Activated naive CD4-positive, alpha-beta T cell treated with anti-CD3 and anti-CD28 coated beads, Interleukin-2, amount 10 ng/mL, durations not matched to agents 7 days and 5 days (primary cell): ENCODE measurements around the gene HHATL.

ENCODE experiments used
- CTCF ChIA-PET: fragments of 350-600 bp; sonication (Branson Sonifier 250); formaldehyde crosslinking; loops from one replicate; lab custom pipeline; 2021; ENCODE audit warnings: antibody characterized with exemption; lab: Charles Lee
- DNase-seq: peaks from one replicate; pipeline ENCODE4 v3.0.0-alpha.2; 2020
- H3K27ac Mint-ChIP-seq: one replicate; pipeline ENCODE4 v1.8.0; 2021; ENCODE audit warnings: mild to moderate bottlenecking, moderate library complexity, mixed read lengths
- H3K27me3 Mint-ChIP-seq: one replicate; pipeline ENCODE4 v1.8.0; 2021; ENCODE audit warnings: mild to moderate bottlenecking, mixed read lengths
- H3K36me3 Mint-ChIP-seq: one replicate; pipeline ENCODE4 v1.8.0; 2021; ENCODE audit warnings: mixed read lengths
- H3K4me1 Mint-ChIP-seq: one replicate; pipeline ENCODE4 v1.8.0; 2021; ENCODE audit warnings: mixed read lengths
- H3K4me3 Mint-ChIP-seq: one replicate; pipeline ENCODE4 v1.8.0; 2021; ENCODE audit warnings: mild to moderate bottlenecking, moderate library complexity, mixed read lengths
- H3K9me3 Mint-ChIP-seq: one replicate; pipeline ENCODE4 v1.8.0; 2021; ENCODE audit warnings: mixed read lengths

HHATL gene

DNA sequence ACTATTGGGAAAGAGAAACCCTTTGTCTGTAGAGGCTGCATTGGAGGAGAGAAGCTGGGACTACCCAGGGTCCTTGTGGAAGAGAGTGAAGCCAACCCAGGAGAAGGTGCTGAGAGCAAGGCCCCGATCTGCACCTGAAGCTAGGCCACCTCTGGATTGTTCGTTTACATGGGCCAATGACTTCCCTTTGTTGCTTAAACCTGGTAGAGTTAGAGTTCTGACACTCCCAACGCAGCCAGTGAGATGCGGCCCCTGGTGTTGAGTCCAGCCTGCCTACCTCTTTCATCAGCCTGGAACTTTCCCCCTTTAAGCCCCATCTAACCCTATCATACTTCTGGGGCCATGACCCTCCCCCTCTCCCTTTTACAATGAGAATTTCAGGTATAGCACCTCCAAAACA, 39.7 kb upstream of the HHATL start:
- Mint-ChIP-seq H3K27me3 (peaks cover 14% of the 10 kb centered on the region), H3K27ac (no peak overlapping the region), H3K4me3 (no peak overlapping the region), H3K9me3 (no peaks in the 10 kb centered on the region), H3K36me3 (no peaks in the 10 kb centered on the region), H3K4me1 (peaks cover 25% of the 10 kb centered on the region)
- CTCF ChIA-PET: interaction anchor here (0.7 to 1.9 kb wide), 6 partner anchors 13 to 495 kb away, joined by 3 to 5 read pairs (median 4); partner anchors contain the start of gene SEC22C
- DNase-seq: no peak

DNA sequence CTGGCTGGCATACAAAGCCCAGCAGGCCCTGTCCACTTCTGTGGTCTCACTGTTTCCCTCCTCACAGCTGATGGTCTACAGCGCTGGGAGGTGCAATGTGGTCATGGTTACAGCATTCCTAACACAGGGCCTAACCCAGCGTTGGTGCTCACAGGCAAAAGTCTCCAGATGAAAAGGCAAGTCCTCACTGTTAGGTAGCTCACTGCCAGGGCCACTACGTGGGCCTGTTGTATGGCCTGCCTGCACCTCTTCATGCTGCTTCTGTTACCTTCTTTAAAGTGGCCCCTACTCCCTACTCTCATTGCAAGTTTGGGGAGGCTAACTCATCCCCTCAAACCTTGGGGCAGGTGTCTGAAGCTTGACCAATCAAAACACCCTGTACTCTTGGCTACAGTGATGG, 39.2 kb upstream of the HHATL start:
- Mint-ChIP-seq H3K27me3 (peaks cover 14% of the 10 kb centered on the region), H3K27ac (no peak overlapping the region), H3K36me3 (no peaks in the 10 kb centered on the region), H3K4me3 (no peak overlapping the region), H3K9me3 (no peaks in the 10 kb centered on the region), H3K4me1 (peaks cover 20% of the 10 kb centered on the region)
- CTCF ChIA-PET: interaction anchor here (0.7 to 1.9 kb wide), 5 partner anchors 14 to 495 kb away, joined by 3 to 5 read pairs (median 4); partner anchors contain the start of gene SEC22C
- no peak for DNase-seq

DNA sequence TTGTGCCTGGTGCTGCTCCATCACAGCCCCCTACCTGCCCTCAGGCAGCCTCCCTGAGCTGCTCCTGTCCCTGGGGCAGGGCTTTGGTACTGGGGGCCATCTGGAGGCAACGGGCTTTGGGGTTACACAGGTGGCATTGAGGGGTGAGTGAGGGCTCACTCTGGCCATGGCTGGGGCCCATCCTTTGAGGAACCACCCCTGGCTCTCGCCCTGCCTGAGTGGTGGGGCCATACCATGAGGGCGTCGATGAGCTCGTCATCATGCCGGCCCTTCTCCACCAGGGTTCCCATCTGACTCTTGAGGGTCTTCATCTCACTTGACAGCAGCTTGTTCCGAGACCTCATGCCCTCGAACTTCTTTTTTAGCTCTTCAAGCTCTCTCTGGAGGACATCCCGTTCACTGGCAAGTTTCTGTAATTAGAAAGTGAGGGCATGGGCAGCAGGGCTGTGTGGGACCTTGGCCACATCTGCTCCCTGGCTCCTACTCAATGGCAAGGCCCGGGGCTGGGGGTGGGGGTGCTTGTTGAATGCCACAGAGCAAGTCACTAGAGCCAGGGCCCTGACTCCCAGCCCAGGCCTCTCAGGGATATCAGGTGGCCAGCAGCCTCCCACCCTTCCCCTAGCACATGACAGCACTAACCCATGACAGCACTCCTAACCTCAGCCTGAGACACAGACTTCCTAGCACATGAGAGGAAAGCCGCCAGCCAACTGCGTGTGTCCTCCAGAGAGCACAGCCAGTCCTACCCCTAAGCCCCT, 37.0 kb upstream of the HHATL start:
- Mint-ChIP-seq H3K4me3 (no peak overlapping the region), H3K36me3 (no peaks in the 10 kb centered on the region), H3K4me1 (peaks cover 7% of the 10 kb centered on the region), H3K27ac (no peak overlapping the region), H3K27me3 (peaks cover 21% of the 10 kb centered on the region), H3K9me3 (no peaks in the 10 kb centered on the region)
- DNase-seq: no peak
- CTCF ChIA-PET: interaction anchor here (0.6 to 1.4 kb wide), 3 partner anchors 11 to 154 kb away, joined by 3 to 4 read pairs (median 3); no protein-coding TSS in a partner anchor

DNA sequence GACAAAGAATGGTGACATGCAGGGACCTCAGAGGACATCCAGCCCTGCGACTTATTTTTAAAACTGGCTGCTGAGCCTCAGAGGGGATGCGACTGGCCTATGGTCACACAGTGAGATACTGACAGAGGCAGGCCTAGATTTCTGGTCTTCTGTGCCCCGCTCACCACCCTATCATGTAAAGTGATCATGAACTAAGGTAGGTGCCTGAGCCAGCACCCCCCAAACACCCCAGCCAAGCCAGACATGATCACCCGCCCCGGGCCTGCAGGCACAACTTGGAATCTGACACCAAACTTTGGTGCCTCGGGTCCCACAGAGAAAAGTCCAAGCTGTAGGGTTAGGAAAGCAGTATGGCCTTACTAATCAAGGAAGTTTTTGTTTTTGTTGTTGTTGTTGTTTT, 33.9 kb upstream of the HHATL start:
- DNase-seq: no peak
- H3K4me3 Mint-ChIP-seq: no peak overlapping the region
- no peaks in the 10 kb centered on the region for H3K4me1 Mint-ChIP-seq
- H3K36me3 Mint-ChIP-seq: no peaks in the 10 kb centered on the region
- peaks cover 16% of the 10 kb centered on the region for H3K27me3 Mint-ChIP-seq
- no peaks in the 10 kb centered on the region for H3K9me3 Mint-ChIP-seq
- CTCF ChIA-PET: no interaction called here
- no peak overlapping the region for H3K27ac Mint-ChIP-seq

DNA sequence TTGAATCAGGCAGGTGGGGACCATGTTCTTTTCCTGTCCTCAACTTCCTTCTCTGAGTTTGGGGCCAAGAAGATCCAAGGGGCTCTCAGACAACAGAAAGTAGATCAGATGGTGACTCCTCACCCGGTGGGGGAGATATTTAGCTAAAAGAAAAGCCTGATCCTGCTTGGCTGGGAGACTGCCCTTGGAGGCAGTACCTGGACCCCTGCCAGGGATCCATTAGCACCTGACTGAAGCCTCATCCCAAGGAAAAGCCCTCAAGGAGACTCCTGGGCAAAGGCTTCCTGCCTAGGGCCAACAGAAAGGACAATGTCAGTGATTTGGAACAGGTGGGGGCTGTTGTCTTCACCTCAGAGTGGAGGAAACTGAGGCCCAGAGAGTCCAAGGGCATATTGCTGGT, 33.5 kb upstream of the HHATL start:
- Mint-ChIP-seq H3K4me3 (no peak overlapping the region), H3K27ac (no peak overlapping the region), H3K9me3 (no peaks in the 10 kb centered on the region), H3K36me3 (no peaks in the 10 kb centered on the region), H3K27me3 (peaks cover 16% of the 10 kb centered on the region), H3K4me1 (no peaks in the 10 kb centered on the region)
- CTCF ChIA-PET: interaction anchor here (1.0 kb wide), 1 partner anchor 13 kb away, joined by 4 read pairs; no protein-coding TSS in a partner anchor
- no peak for DNase-seq

DNA sequence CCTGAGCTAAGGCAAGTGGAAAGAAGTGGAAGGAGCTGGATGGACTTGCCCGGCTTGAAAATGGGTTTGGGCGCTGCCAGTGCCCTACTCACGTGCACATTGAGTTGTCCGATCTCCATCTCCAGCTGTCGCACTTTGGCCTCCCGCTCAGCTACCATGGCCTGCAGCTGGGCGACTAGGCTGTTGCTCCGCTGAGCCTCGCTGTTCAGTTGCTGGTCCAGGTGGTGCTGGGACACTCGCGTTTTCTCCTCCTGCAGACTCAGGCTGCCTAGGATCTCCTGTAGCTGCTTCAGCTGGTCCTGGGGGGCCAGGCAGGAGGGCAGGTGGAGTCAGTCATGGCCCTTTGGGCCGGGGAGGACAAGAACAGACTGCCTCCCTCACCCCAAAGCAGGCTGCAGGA, 33.0 kb upstream of the HHATL start:
- H3K27ac Mint-ChIP-seq: no peak overlapping the region
- no peaks in the 10 kb centered on the region for H3K4me1 Mint-ChIP-seq
- H3K36me3 Mint-ChIP-seq: no peaks in the 10 kb centered on the region
- CTCF ChIA-PET: interaction anchor here (1.0 to 1.4 kb wide), 3 partner anchors 9 to 14 kb away, joined by 3 to 7 read pairs (median 4); no protein-coding TSS in a partner anchor
- H3K9me3 Mint-ChIP-seq: no peaks in the 10 kb centered on the region
- H3K27me3 Mint-ChIP-seq: peaks cover 16% of the 10 kb centered on the region
- H3K4me3 Mint-ChIP-seq: no peak overlapping the region
- DNase-seq: no peak

DNA sequence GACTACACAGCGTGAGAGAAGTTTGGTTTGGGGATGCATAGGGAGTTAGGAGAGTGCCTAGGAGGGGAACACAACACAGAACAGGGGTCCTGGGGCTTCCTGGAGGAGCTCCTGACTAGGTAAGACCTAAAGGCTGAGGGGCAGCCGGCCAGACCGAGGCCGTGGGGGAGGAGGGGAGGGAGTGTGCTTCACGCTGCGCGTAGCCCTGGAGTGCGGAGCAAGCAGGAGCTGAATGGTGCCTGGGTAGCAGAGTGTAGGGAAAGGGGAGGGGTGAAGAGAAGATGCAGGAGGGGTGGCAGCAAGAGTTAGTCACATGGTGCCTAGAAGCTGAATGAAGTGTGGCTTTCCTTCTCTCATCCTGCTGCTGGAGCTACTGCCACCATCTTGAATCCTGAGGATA, 32.4 kb upstream of the HHATL start:
- Mint-ChIP-seq H3K27ac (no peak overlapping the region), H3K27me3 (peaks cover 16% of the 10 kb centered on the region), H3K9me3 (no peaks in the 10 kb centered on the region), H3K36me3 (no peaks in the 10 kb centered on the region), H3K4me1 (no peaks in the 10 kb centered on the region), H3K4me3 (no peak overlapping the region)
- DNase-seq: no peak
- CTCF ChIA-PET: interaction anchor here (1.0 to 1.4 kb wide), 3 partner anchors 9 to 14 kb away, joined by 3 to 7 read pairs (median 4); no protein-coding TSS in a partner anchor

DNA sequence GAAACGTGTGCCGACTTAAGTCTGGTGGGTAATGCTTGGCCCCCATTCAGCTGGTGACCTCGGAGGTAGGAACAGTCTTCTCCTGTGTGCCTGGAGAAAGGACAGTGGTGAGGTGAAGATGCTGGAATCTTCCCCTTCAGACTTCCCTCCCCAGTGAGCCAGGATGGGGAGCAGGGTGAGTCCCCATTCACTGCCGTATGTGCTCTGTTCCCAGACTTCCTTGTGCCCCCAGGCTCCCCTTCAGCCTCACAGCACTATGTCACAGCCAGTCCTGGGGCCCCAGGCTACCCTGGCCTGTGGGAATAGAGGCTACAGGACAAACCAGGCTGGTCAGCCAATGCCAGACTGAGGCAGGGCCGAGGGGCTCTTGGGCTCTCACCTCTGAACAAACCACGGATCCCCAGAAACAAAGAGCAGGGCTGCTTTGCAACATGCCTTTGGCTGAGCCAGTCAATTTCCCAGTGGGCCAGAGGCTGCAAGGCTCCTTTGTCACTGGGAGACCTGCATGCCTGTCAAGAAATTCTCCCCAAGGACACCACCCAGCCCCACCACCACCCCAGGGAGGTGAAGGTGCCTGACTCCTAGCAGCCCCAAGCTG, 31.8 kb upstream of the HHATL start:
- Mint-ChIP-seq H3K4me1 (no peaks in the 10 kb centered on the region), H3K27me3 (peaks cover 13% of the 10 kb centered on the region), H3K9me3 (no peaks in the 10 kb centered on the region), H3K36me3 (no peaks in the 10 kb centered on the region), H3K27ac (no peak overlapping the region), H3K4me3 (no peak overlapping the region)
- CTCF ChIA-PET: interaction anchor here (1.1 to 1.4 kb wide), 2 partner anchors 10 to 12 kb away, joined by 3 to 7 read pairs; no protein-coding TSS in a partner anchor
- DNase-seq: no peak

DNA sequence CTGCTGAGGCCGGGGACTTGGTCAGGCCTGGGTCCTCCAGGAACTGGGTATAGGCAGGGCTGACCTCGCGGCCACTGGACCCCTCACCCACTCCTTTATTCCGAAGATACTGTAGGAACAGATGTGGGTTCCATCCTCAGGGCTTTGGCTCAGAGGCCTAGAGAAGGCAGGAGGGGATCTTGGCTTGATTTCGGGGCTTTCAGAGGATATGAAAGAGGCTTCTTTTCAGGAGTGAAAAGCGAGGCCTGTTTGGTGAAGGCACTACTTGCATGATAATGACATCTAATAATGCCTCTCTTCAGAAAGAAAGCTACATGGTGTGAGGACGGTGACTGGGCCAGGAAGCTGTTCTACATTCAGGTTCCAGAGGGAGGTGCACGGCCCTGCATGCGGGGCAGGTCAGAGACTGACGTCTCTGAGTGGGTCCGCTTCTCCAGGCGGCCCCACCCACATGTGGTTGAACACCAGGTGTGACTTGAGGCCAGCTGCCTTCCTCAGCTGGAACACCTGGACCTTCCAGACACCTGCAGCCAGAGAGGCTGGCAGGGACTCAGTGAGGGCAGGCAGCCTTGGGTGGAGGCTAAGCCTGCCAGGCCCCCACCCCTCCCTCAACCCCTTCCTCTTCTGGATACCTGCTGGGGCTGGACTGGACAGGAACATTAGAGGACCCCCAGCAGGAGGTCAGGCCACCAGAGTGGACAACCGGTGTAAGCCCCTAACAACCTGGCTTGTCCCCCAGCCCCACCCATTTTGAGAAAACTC, 31.1 kb upstream of the HHATL start:
- CTCF ChIA-PET: no interaction called here
- Mint-ChIP-seq H3K4me1 (no peaks in the 10 kb centered on the region), H3K4me3 (no peak overlapping the region), H3K9me3 (no peaks in the 10 kb centered on the region), H3K27ac (no peak overlapping the region), H3K27me3 (peaks cover 12% of the 10 kb centered on the region), H3K36me3 (no peaks in the 10 kb centered on the region)
- no peak for DNase-seq

DNA sequence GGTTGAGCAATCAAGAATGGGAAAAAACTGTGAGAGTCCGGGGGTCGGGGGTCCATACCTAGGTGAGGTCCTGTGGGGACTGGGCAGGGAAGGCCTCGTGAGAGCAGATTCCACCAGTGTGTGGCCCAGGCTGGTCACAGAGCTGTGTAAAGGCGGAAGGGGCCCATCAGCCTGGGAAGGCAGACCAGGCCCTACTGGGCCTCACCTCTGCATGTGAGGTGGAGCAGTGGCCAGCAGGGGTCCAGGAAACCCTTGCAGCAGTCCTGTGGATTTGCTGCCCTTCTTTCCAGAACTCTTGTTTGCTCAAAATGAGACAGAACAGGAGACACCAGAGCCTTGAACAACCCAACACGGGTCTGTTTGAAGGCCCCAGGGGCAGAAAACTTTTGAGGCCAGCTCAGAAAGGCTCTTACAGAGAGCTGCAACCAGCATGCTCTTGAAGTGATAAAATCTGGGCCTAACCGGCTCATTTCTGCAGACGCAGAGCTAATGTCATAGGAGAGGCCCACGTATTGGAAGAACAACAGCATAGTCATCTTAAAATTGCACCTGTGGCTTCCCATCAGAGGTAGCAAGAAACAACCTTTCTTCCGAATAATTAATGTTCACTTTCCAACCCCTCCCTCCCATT, 30.3 kb upstream of the HHATL start:
- peaks cover 14% of the 10 kb centered on the region for H3K27me3 Mint-ChIP-seq
- H3K4me3 Mint-ChIP-seq: no peak overlapping the region
- H3K36me3 Mint-ChIP-seq: no peaks in the 10 kb centered on the region
- H3K27ac Mint-ChIP-seq: no peak overlapping the region
- no peaks in the 10 kb centered on the region for H3K9me3 Mint-ChIP-seq
- CTCF ChIA-PET: interaction anchor here (1.1 kb wide), 1 partner anchor 13 kb away, joined by 5 read pairs; no protein-coding TSS in a partner anchor
- no peaks in the 10 kb centered on the region for H3K4me1 Mint-ChIP-seq
- DNase-seq: no peak

DNA sequence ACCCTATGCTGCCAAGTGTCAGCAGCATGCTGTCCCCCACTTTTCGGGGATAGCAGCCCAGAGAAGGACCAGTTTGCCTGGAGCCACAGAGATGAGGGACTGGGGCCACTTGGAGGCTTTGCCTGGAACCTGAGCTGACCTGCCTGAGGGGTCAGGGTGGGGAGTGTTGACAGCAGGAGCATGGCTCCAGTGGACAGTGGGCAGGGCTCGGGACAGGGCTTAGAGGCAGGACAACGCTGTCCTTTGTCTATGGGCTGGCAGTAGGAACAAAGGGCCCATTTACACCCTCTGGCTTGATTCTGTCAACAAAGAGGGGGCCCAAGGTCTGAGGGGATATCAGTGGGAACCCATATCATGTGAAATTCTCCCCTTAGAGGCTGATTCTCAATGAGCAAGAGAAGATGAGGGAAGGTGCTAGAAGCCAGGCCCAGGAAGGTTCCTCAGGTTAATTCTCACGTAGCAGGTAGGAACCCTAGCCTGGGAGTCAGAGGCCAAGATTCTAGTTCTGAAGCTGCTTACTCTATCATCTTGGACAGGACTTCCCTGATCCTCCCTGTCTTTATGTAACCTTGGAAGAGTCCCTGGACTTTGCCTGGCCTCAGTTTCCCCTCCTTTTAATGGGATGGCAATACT, 29.7 kb upstream of the HHATL start:
- CTCF ChIA-PET: interaction anchor here (1.1 kb wide), 1 partner anchor 13 kb away, joined by 5 read pairs; no protein-coding TSS in a partner anchor
- Mint-ChIP-seq H3K4me1 (no peaks in the 10 kb centered on the region), H3K4me3 (no peak overlapping the region), H3K9me3 (no peaks in the 10 kb centered on the region), H3K27me3 (peaks cover 15% of the 10 kb centered on the region), H3K36me3 (no peaks in the 10 kb centered on the region), H3K27ac (no peak overlapping the region)
- DNase-seq: no peak

DNA sequence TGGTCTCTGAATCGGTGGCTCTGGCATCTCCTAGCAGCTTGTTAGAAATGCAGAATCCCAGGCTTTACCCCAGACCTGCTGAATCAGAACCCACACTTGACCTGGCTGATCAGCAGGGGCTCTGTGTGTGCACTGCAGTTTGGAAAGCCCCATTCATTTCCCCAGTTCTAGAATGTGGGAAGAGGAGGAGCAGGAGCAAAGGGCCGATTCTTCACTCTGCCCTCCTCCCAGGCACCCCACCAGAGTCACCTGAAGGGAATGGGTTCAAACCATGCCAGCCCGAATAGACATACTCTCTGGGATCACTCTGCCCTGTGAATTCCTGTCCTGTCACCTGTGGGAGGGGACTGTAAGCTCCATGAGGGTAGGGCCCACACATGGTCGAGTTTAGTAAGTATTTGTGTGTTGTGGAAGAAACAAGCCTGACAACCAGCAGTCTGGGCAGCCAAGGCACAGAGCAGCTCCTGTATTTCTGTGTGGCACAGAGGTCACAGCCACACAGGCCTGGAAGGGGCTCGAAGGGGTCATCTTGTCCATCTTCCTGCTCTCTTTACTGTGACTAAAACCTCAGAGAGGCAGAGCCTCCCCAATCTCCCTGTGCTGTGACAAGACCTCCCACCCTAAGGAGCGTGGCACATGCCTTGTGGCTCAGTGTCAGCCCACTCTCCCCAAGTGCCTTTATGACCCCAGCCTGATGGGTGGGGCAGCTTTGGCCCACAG, 29.0 kb upstream of the HHATL start:
- Mint-ChIP-seq H3K4me3 (no peak overlapping the region), H3K9me3 (no peaks in the 10 kb centered on the region), H3K27me3 (peaks cover 15% of the 10 kb centered on the region), H3K27ac (no peak overlapping the region), H3K4me1 (no peaks in the 10 kb centered on the region), H3K36me3 (no peaks in the 10 kb centered on the region)
- CTCF ChIA-PET: no interaction called here
- DNase-seq: no peak
